ENCODE data around the gene PLIN5.

GRCh38 chr19:4570402-4570801 is 35.4 kb upstream of the PLIN5 start:
- TF ChIP-seq EP300 (IDR thresholded peaks at IDR 0.05) (no peak), POLR2A (IDR thresholded peaks at IDR 0.05) (no peak)
